Dermis microvascular lymphatic vessel endothelial cell (primary cell): ENCODE measurements around the gene SLC35D2. TPM values are rescaled to one million over a fixed set of nuclear protein-coding genes. Genes with fewer than 3 reads are reported as not detected.

Source experiments
- DNase-seq, 2 donors: peaks; one replicate each; pipeline versions ENCODE4 v3.0.0 to v3.0.0-alpha.2; 2010; ENCODE audit warnings: low read depth in 2 of 2
- total RNA-seq: library from RNA; depleted of rRNA; stranded (reverse); fragments of >200 nt; gene quantifications from 2 replicates; pipeline ENCODE4 v1.2.1, GENCODE V29; 2014

Gene SLC35D2
- 20.7 and 25.3 TPM in 2 replicates for total RNA-seq

DNA sequence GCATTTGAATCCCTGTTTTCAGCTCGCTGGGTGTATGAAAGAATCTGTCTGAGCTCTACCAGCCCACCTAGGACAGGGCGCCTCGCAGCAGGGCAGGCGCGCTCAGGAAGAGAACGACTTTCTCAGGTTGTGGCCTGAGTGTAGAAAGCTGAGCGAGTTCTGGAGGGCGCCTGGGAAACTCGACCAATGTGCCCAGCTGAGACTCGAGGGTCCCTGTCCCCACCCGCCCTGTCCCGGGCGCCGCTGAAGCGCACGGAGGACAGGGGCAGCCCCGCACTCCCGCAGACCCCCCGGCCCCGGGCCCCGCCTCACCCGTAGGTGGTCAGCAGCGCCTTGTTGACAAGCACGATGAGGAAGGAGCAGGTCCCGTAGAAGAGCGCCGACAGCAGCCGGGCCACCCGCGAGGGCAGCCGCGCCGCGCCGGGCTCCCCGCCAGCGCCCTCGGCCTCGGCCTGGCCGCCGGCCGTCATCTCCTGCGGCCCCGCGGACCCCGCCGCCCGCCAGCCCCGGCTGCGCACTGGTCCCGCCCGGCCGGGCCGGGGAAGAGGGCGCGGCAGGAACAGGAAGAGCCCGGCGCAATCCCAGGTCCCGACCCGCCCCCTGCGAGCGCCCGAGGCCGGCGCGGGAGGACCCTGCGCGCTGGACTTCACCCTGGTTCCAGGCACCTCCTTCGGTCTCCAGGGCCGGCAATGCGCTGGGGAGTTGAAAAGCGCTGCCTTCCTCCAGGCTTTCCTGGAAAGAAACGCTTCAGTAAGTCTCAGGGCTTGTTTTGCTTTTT is at the start of gene SLC35D2:
TSS of gene SLC35D2 (minus strand) at position 547 of the 778 bp plus-strand sequence. CDS start at position 470, 77 bp downstream.
- DNase-seq = peak in 1 of 2 donors; percentile 69

- no peak for DNase-seq
These were observed 46.9 kb upstream of the SLC35D2 start for GRCh38 chr9:96430377-96430776.

- DNase-seq = no peak
These were observed 46.2 kb upstream of the SLC35D2 start for GRCh38 chr9:96429732-96430131.

DNA sequence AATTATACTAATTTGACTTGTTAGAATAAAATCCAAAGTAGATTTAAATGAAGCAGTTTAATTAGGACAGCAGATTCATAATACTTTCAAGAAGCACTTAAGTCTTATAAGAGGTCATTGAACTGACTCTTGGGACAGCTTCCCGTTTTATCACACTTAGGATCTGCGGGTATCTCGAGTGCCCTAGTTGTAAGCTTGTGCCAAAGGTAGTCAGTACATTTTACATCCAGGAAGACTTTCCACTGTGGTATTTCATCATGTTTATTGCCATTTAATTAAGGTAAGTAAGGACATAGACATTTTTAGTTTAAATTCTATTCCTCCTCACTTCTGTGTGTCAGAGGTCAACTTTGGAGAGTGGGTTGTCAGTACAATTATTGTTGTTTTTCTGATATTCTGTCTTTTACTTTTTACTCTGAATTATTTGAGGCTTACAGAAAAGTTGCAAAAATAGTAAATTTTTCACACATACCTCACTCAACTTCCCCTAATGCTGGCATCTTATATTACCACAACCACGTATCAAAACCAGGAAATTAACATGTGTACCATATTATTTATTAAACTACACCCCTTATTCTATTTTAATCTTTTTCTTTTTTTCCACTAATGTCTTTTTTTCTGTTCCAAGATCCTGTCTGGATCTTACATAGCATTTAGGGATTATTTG is 42.1 kb upstream of the SLC35D2 start:
- DNase-seq = no peak

- no peak for DNase-seq
These were observed 40.5 kb upstream of the SLC35D2 start for GRCh38 chr9:96423985-96424336.

DNA sequence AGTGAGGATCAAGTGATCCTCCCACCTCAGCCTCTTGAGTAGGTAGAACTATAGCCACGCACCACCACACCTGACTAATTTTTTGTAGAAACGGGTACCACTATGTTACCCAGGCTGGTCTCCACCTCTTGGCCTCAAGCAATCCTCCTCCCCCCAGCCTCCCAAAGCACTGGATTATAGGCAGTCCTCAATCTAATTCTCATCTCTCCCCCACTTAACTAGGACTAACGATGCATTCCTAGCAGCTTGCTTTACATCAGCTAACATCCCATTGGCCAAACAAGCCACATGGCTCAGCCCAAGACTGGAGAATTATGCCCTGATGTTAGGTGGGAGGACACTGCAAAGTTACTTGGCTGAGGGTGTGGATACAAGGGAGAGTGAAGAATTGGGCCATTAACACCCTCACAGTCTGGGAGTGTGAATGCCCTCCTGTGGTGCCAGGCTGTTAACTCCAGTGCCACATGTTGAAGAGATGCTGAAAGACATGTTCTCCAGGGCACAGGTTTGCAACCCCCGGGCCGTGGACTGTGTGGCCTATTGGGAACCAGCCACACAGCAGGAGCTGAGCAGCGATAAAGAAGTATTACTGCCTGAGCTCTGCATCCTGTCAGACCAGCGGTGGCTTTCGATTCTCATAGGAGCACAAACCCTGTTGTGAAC is 39.9 kb upstream of the SLC35D2 start:
- DNase-seq = no peak

GRCh38 chr9:96420468-96421219 is 37.1 kb upstream of the SLC35D2 start:
- DNase-seq = peak; percentile 97 to 98

DNA sequence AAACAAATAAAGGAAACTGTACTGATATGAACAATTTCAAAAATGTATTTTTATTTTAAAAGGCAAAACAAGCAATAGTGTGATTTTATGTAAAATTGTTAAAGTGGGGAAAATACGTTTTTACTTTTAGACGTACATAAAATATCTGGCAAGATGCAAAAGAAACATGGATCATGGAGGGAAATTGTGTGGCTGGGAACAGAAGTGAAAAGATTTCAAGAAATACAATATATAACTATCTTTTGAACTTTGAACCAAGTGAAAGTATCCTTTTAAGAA is 36.1 kb upstream of the SLC35D2 start:
- no peak for DNase-seq

GRCh38 chr9:96418920-96419690 is 35.6 kb upstream of the SLC35D2 start:
- DNase-seq = peak; percentile 36 to 76

- peak; percentile 90 to 99 for DNase-seq
These were observed 34.8 kb upstream of the SLC35D2 start, which contains the start of gene ZNF367 for GRCh38 chr9:96418083-96418919. TSS of gene ZNF367 (minus strand) at chr9:96418370. CDS start at chr9:96418032, 338 bp downstream.

- no peak for DNase-seq
These were observed 34.2 kb upstream of the SLC35D2 start for GRCh38 chr9:96417661-96418082.

GRCh38 chr9:96417051-96417586 is 33.6 kb upstream of the SLC35D2 start:
- peak; percentile 74 to 87 for DNase-seq

- DNase-seq = no peak
These were observed 30.1 kb upstream of the SLC35D2 start for GRCh38 chr9:96413302-96414221.

GRCh38 chr9:96412174-96412913 is 28.8 kb upstream of the SLC35D2 start:
- DNase-seq = no peak

GRCh38 chr9:96411129-96411838 is 27.8 kb upstream of the SLC35D2 start:
- no peak for DNase-seq

- DNase-seq = no peak
These were observed 25.1 kb upstream of the SLC35D2 start for GRCh38 chr9:96408409-96409280.
